HG02852 (cell line): Measurements from ENCODE around the gene C1GALT1.
"Not testable (repeated sequence)": the region's sequence is repeated elsewhere in the genome, so short reads cannot be mapped to it uniquely, and the experiment has no call there.

Experiments
- ATAC-seq: cut with Tn5 transposase; IDR thresholded peaks from one replicate; pipeline ENCODE4 v1.9.1; 2021; ENCODE audit warnings: mild to moderate bottlenecking, moderate library complexity; ENCODE audit not compliant: unreplicated experiment

C1GALT1 gene

GRCh38 chr7:7199592-7199991 lies 17.2 kb downstream of the C1GALT1 start:
- ATAC-seq: not testable (repeated sequence)

GRCh38 chr7:7200255-7200654 lies 17.9 kb downstream of the C1GALT1 start:
- not testable (repeated sequence) for ATAC-seq

- peak; percentile 99 for ATAC-seq
Measured at GRCh38 chr7:7201578-7202374, 19.4 kb downstream of the C1GALT1 start.

- no peak for ATAC-seq
Measured at GRCh38 chr7:7202375-7202720, 20.0 kb downstream of the C1GALT1 start.

GRCh38 chr7:7203813-7204575 lies 21.6 kb downstream of the C1GALT1 start:
- ATAC-seq: no peak

- no peak for ATAC-seq
Measured at GRCh38 chr7:7207876-7208275, 25.5 kb downstream of the C1GALT1 start.

DNA sequence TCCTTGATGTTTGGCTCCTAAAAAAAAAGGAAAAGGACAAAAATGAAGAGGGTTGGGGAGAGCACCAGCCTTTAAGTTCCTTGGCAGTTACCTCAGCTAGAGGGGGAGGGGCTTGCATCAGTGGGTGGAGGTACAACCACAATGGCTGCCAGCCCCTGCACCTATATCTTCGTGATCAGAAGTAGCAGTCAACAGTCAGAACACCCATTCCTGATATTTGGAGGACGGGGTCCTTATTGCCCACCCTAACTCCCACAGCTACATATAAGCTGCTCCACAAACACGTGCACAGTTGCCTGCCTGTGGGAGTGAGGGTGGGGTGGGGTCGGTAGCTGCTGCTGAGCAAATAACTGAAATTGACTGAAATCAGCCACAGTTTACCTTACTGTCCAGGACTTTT lies 26.2 kb downstream of the C1GALT1 start:
- ATAC-seq: no peak

- ATAC-seq: no peak
Measured at GRCh38 chr7:7209412-7210050, 27.2 kb downstream of the C1GALT1 start.

- no peak for ATAC-seq
Measured at GRCh38 chr7:7210475-7211237, 28.3 kb downstream of the C1GALT1 start.

- no peak for ATAC-seq
Measured at GRCh38 chr7:7212612-7213011, 30.3 kb downstream of the C1GALT1 start.

GRCh38 chr7:7214398-7215347 lies 32.3 kb downstream of the C1GALT1 start:
- no peak for ATAC-seq

DNA sequence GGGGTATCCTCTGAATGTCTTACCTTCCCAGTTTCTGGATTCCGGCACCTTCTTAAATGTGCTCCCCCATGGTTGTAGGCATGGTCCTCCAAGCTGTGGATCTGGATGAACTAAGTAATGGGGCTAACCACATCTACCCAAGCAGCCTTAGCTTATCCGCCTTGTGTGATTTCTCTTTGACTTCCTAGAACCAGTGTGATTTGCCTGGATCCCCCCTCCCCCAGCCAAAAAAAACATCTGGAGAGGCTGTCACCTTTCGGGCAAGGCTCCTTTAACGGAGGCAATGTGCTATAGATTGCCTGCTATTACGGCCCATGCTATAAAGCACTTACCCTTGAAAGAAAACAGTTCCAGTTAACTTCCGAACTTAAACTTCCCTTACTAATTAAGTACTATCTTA lies 33.9 kb downstream of the C1GALT1 start:
- ATAC-seq: no peak

- no peak for ATAC-seq
Measured at GRCh38 chr7:7219216-7219615, 36.9 kb downstream of the C1GALT1 start.

DNA sequence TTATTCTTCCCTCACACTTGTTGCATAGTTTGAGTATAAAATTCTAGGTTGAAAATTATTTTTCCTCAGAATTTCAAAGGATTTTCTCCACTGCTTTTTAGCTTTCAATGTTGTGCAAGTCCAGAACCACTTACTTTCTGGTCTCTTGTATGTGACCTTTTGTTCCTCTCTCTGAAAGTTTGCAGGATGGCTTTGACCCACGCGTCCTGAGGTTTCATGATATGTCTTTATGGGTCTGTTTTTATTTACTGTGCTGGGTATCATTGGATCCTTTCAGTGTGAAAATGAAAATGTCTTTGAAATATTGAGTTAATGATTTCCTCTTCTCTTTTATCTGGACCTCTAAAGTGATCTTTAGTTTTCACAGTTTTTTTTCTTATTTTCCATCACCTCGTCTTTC lies 38.5 kb downstream of the C1GALT1 start:
- no peak for ATAC-seq

DNA sequence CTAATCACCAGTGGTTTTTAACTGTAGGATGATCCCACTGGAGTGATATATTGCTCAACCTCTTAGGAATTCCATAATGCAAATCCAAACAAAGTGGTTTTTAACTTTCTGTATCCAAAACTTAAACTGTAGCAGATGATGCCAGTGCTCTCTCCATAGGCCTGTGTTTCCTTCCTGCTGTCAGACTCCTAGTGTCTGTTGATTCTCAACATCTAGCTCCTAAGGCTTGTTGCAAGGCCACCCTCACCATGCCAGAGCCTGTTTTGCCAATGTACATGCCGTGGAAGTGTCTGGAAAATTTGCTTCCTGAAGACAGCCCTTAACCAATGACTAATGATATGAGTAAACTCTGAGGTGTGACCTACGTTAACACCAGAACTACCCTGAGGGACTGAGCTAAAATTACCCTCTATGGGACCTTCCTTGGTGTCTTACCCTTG lies 39.3 kb downstream of the C1GALT1 start:
- ATAC-seq: no peak

DNA sequence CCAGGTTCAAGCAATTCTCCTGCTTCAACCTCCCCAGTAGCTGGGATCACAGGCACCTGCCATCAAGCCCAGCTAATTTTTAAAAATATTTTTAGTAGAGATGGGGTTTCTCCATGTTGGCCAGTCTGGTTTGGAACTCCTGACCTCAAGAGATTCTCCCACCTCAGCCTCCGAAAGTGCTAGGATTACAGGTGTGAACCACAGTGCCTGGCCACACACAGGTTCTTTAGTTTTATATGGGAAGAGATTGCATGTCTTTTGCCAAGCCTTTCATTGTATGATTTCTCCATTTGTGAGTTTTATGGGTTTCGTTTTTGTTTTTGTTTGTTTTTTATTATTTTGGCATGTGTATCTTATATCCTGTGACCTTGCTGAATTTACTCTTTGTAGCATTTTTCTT lies 40.9 kb downstream of the C1GALT1 start:
- no peak for ATAC-seq

GRCh38 chr7:7226407-7226806 lies 44.1 kb downstream of the C1GALT1 start:
- no peak for ATAC-seq

GRCh38 chr7:7228472-7228871 lies 46.1 kb downstream of the C1GALT1 start:
- ATAC-seq: no peak

GRCh38 chr7:7228967-7229366 lies 46.6 kb downstream of the C1GALT1 start:
- no peak for ATAC-seq

DNA sequence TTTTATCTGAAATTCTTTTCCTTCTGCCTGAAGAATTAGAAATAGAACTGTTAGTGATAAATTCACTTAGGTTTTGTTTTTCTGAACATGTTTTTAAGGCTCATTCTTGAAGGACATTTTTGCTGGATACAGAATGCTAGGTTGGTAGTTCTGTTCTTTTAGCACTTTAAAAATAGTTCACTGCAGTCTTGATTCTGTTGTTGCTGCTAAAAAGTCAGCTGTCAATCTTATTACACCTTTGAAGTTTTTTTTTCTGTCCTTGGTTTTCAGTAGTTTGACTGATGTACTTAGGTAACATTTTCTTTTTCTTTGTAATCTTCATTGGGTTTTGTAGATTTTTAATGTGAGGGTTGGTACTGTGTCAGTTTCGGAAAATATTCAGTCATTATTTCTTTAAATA lies 48.7 kb downstream of the C1GALT1 start:
- no peak for ATAC-seq
